HL-60 (cell line): Measurements from ENCODE around the gene ERC2.

Experiments
- DNase-seq, 2 experiments: peaks; one replicate each; pipeline ENCODE4 v3.0.0-alpha.2; 2010 to 2020; ENCODE audit warnings: low read depth in 1 of 2, low spot score in 1 of 2
- H3K27ac ChIP-seq: fragments of 250-450 bp; sonication (Bioruptor Pico); replicated peaks from 2 replicates; pipeline ENCODE4 v1.5.1; 2020; ENCODE audit warnings: mild to moderate bottlenecking, moderate library complexity
- H3K27me3 ChIP-seq: fragments of 250-450 bp; sonication (Bioruptor Pico); 2 replicates; pipeline ENCODE4 v1.5.1; 2021; ENCODE audit warnings: mild to moderate bottlenecking, moderate library complexity; ENCODE audit not compliant: insufficient read depth, poor library complexity, severe bottlenecking
- H3K4me3 ChIP-seq: replicated peaks from 2 replicates; pipeline ENCODE4 v1.5.1; 2011; ENCODE audit warnings: mild to moderate bottlenecking, control low read depth, low read length; ENCODE audit not compliant: insufficient read depth
- CTCF ChIP-seq: IDR thresholded peaks from one replicate; pipeline ENCODE4 v1.5.1; 2011; ENCODE audit warnings: low read length, control low read depth, inconsistent platforms; ENCODE audit not compliant: insufficient read depth
- GABPA ChIP-seq: IDR thresholded peaks from 2 replicates; pipeline ENCODE4 v1.6.1; 2012; ENCODE audit warnings: low read depth
- POLR2AphosphoS5 ChIP-seq: IDR thresholded peaks from 2 replicates; pipeline ENCODE4 v1.6.1; 2012; ENCODE audit warnings: low read depth
- SPI1 ChIP-seq: IDR thresholded peaks from 2 replicates; pipeline ENCODE4 v1.6.1; 2012; ENCODE audit warnings: low read depth, mild to moderate bottlenecking, borderline replicate concordance
- TF ChIP-seq, protein P1 (sequence below): IDR thresholded peaks from 2 replicates; pipeline ENCODE4 v1.6.1; 2012; ENCODE audit warnings: low read depth; ENCODE audit not compliant: insufficient replicate concordance

ERC2 gene

DNA sequence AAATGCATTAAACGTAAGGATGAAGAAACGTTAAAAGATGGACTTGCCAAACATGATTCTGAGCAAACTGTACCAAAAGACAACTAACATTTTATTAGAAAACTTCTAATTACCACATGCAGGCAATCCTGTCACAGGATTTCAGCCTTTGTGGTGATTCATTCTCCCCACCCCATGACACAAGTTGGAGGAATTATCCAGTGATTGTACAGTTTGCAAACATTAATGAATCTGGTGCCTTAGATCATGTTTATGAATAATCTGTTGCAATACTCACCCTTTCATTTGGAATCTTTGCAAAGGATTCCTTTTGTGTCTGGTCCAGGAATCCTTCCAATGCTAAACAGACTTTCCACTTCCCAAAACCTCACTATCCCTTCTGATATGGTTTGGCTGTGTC is 23.3 kb upstream of the ERC2 start:
- Histone ChIP-seq H3K27me3 (no peaks in the 10 kb centered on the region), H3K4me3 (no peak overlapping the region), H3K27ac (no peak overlapping the region)
- TF ChIP-seq SPI1 (no peak), GABPA (no peak), POLR2AphosphoS5 (no peak), CTCF (no peak)
- TF ChIP-seq, protein P1, sequence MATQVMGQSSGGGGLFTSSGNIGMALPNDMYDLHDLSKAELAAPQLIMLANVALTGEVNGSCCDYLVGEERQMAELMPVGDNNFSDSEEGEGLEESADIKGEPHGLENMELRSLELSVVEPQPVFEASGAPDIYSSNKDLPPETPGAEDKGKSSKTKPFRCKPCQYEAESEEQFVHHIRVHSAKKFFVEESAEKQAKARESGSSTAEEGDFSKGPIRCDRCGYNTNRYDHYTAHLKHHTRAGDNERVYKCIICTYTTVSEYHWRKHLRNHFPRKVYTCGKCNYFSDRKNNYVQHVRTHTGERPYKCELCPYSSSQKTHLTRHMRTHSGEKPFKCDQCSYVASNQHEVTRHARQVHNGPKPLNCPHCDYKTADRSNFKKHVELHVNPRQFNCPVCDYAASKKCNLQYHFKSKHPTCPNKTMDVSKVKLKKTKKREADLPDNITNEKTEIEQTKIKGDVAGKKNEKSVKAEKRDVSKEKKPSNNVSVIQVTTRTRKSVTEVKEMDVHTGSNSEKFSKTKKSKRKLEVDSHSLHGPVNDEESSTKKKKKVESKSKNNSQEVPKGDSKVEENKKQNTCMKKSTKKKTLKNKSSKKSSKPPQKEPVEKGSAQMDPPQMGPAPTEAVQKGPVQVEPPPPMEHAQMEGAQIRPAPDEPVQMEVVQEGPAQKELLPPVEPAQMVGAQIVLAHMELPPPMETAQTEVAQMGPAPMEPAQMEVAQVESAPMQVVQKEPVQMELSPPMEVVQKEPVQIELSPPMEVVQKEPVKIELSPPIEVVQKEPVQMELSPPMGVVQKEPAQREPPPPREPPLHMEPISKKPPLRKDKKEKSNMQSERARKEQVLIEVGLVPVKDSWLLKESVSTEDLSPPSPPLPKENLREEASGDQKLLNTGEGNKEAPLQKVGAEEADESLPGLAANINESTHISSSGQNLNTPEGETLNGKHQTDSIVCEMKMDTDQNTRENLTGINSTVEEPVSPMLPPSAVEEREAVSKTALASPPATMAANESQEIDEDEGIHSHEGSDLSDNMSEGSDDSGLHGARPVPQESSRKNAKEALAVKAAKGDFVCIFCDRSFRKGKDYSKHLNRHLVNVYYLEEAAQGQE = no peak
- DNase-seq = no peak

GRCh38 chr3:56488812-56489600 is 20.7 kb upstream of the ERC2 start:
- DNase-seq = no peak
- TF ChIP-seq, protein P1 = no peak
- no peak for TF ChIP-seq CTCF
- TF ChIP-seq POLR2AphosphoS5 = no peak
- no peak for TF ChIP-seq SPI1
- no peak for TF ChIP-seq GABPA
- Histone ChIP-seq H3K4me3 (no peak overlapping the region), H3K27ac (no peak overlapping the region), H3K27me3 (peaks cover 4% of the 10 kb centered on the region)

GRCh38 chr3:56484525-56485032 is 16.3 kb upstream of the ERC2 start:
- TF ChIP-seq GABPA (no peak), POLR2AphosphoS5 (no peak), SPI1 (no peak), CTCF (no peak)
- TF ChIP-seq, protein P1 = no peak
- no peak overlapping the region for H3K27ac ChIP-seq
- H3K27me3 ChIP-seq = peaks cover 4% of the 10 kb centered on the region

More at GRCh38 chr3:56484525-56485032, 16.3 kb upstream of the ERC2 start:
- DNase-seq = no peak
- no peak overlapping the region for H3K4me3 ChIP-seq
